ENCODE data around the gene LEKR1. TPM values are rescaled to one million over a fixed set of nuclear protein-coding genes. Genes with fewer than 3 reads are reported as not detected.

Gene LEKR1
- total RNA-seq, 1 experiment from 2014 or later, result 0.90 TPM

GRCh38 chr3:156837115-156837514 lies 11.0 kb downstream of the LEKR1 start:
- Histone ChIP-seq H3K4me1 (ENCODE audit: insufficient read depth, low read length, poor library complexity, severe bottlenecking) (peaks cover 42% of the 10 kb centered on the region), H3K27me3 (replicated peaks; ENCODE audit: insufficient read depth, low read depth, low read length, poor library complexity) (no peaks in the 10 kb centered on the region), H3K36me3 (ENCODE audit: insufficient read depth, low read length, poor library complexity, severe bottlenecking) (no peaks in the 10 kb centered on the region), H3K27ac (ENCODE audit: low read depth, low read length, poor library complexity, severe bottlenecking) (peak overlapping the region; percentile 60), H3K4me3 (ENCODE audit: low read depth, low read length, poor library complexity, severe bottlenecking) (no peak overlapping the region), H3K9me3 (ENCODE audit: low read depth, low read length, poor library complexity, severe bottlenecking) (no peaks in the 10 kb centered on the region)
- intact Hi-C loops (cut with micrococcal nuclease; ENCODE audit: unreplicated experiment), result no loop called here
- BruUV-seq (replicated peaks), result no TSS peak
- TF ChIP-seq EZH2 (IDR thresholded peaks at IDR 0.05; ENCODE audit: borderline replicate concordance, low read depth, low read length, poor library complexity, severe bottlenecking) (no peak), CTCF (conservative IDR thresholded peaks at IDR 0.05; ENCODE audit: low read depth, low read length) (no peak)
- no peak for DNase-seq (ENCODE audit: low spot score)
- POLR2A ChIA-PET (ENCODE audit: low non-redundant PET), result no interaction called here
- CTCF ChIA-PET, result no interaction called here

DNA sequence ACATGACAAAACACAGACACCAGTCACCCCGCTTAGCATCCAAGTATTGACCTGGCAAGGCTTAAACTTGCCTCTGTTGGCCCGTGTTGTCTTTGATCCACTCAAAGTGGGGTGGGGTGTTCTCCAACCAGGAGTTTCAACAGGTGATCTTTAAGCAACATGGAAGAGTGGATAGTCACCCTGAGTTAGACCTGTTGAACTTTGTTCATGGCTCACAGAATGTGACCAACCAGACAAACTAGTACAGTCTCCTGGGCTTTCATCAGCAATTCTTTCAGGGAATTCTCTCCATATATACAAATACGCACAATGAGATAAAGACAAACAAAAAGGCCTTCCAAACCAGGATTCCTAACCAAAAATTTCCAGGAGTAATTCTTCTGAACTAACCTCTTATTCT lies 11.9 kb downstream of the LEKR1 start:
- DNase-seq (ENCODE audit: low spot score), result no peak
- intact Hi-C loops (cut with micrococcal nuclease; ENCODE audit: unreplicated experiment), result no loop called here
- ChIA-PET CTCF (no interaction called here), POLR2A (ENCODE audit: low non-redundant PET) (no interaction called here)
- Histone ChIP-seq H3K4me3 (ENCODE audit: low read depth, low read length, poor library complexity, severe bottlenecking) (no peak overlapping the region), H3K36me3 (ENCODE audit: insufficient read depth, low read length, poor library complexity, severe bottlenecking) (no peaks in the 10 kb centered on the region), H3K27ac (ENCODE audit: low read depth, low read length, poor library complexity, severe bottlenecking) (no peak overlapping the region), H3K27me3 (replicated peaks; ENCODE audit: insufficient read depth, low read depth, low read length, poor library complexity) (no peaks in the 10 kb centered on the region), H3K4me1 (ENCODE audit: insufficient read depth, low read length, poor library complexity, severe bottlenecking) (peaks cover 48% of the 10 kb centered on the region), H3K9me3 (ENCODE audit: low read depth, low read length, poor library complexity, severe bottlenecking) (no peaks in the 10 kb centered on the region)
- no peak for TF ChIP-seq EZH2 (IDR thresholded peaks at IDR 0.05; ENCODE audit: borderline replicate concordance, low read depth, low read length, poor library complexity, severe bottlenecking)
- TF ChIP-seq CTCF (conservative IDR thresholded peaks at IDR 0.05; ENCODE audit: low read depth, low read length), result no peak
- no TSS peak for BruUV-seq (replicated peaks)

- H3K4me3 ChIP-seq (ENCODE audit: low read depth, low read length, poor library complexity, severe bottlenecking), result no peak overlapping the region
- H3K9me3 ChIP-seq (ENCODE audit: low read depth, low read length, poor library complexity, severe bottlenecking), result no peaks in the 10 kb centered on the region
- DNase-seq (ENCODE audit: low spot score), result no peak
- TF ChIP-seq CTCF (conservative IDR thresholded peaks at IDR 0.05; ENCODE audit: low read depth, low read length) (no peak), EZH2 (IDR thresholded peaks at IDR 0.05; ENCODE audit: borderline replicate concordance, low read depth, low read length, poor library complexity, severe bottlenecking) (no peak)
- H3K4me1 ChIP-seq (ENCODE audit: insufficient read depth, low read length, poor library complexity, severe bottlenecking), result peaks cover 37% of the 10 kb centered on the region
- intact Hi-C loops (cut with micrococcal nuclease; ENCODE audit: unreplicated experiment), result no loop called here
- H3K27me3 ChIP-seq (replicated peaks; ENCODE audit: insufficient read depth, low read depth, low read length, poor library complexity), result no peaks in the 10 kb centered on the region
- CTCF ChIA-PET, result no interaction called here
- BruUV-seq (replicated peaks), result no TSS peak
- no peak overlapping the region for H3K27ac ChIP-seq (ENCODE audit: low read depth, low read length, poor library complexity, severe bottlenecking)
- POLR2A ChIA-PET (ENCODE audit: low non-redundant PET), result no interaction called here
- no peaks in the 10 kb centered on the region for H3K36me3 ChIP-seq (ENCODE audit: insufficient read depth, low read length, poor library complexity, severe bottlenecking)
Measured at GRCh38 chr3:156840826-156841689, 14.9 kb downstream of the LEKR1 start.

All from A673 (cell line).